Measurements from ENCODE around the gene LILRB5. TPM values are rescaled to one million over a fixed set of nuclear protein-coding genes. Genes with fewer than 3 reads are reported as not detected.
"Not testable (repeated sequence)": the region's sequence is repeated elsewhere in the genome, so short reads cannot be mapped to it uniquely, and the experiment has no call there.

LILRB5 gene
- total RNA-seq, 1 experiment from 2014 or later, result 0.05 TPM

GRCh38 chr19:54275951-54276350, 18.9 kb upstream of the LILRB5 start:
- Histone ChIP-seq H3K27ac (ENCODE audit: low read length) (no peak overlapping the region), H3K4me1 (ENCODE audit: control insufficient read depth, insufficient read depth, low read length) (no peaks in the 10 kb centered on the region), H3K9me3 (ENCODE audit: control insufficient read depth, insufficient read depth, low read depth, low read length) (no peaks in the 10 kb centered on the region), H3K27me3 (ENCODE audit: control insufficient read depth, insufficient read depth, low read length) (peaks cover 9% of the 10 kb centered on the region), H3K36me3 (ENCODE audit: control insufficient read depth, insufficient read depth, low read length) (no peaks in the 10 kb centered on the region), H3K4me3 (ENCODE audit: low read depth in 2 of 2, low read length in 2 of 2) (no peak overlapping the region)
- ATAC-seq (0 out of 2 replicates have a peak, but pooled peaks have one; percentile 11), DNase-seq (ENCODE audit: low read depth, low spot score) (no peak)
- TF ChIP-seq CTCF (IDR thresholded peaks at IDR 0.05), result no peak
- no peak for TF ChIP-seq POLR2AphosphoS5 (IDR thresholded peaks at IDR 0.05; ENCODE audit: low read depth, low read length)
- no peak for TF ChIP-seq REST (IDR thresholded peaks at IDR 0.05; ENCODE audit: insufficient read depth in 1 of 2, low read depth in 2 of 2, low read length in 1 of 2)
- TF ChIP-seq SIN3A (IDR thresholded peaks at IDR 0.05; ENCODE audit: borderline replicate concordance, insufficient read depth, low read depth, low read length), result no peak
- no peak for TF ChIP-seq TCF7L2 (IDR thresholded peaks at IDR 0.05; ENCODE audit: low read depth, low read length)
- in situ Hi-C loops (cut with HindIII; ENCODE audit: low pct_unique_long_range_greater_than_20kb, low sequenced_read_pairs), result no loop called here
- BruUV-seq (replicated peaks), result no TSS peak
- POLR2A ChIA-PET, result no interaction called here
- CTCF ChIA-PET, result no interaction called here
- intact Hi-C loops (cut with micrococcal nuclease; ENCODE audit: unreplicated experiment), result no loop called here

GRCh38 chr19:54274516-54274915, 17.4 kb upstream of the LILRB5 start:
- ATAC-seq; CTCF ChIA-PET; in situ Hi-C loops (cut with HindIII; ENCODE audit: low pct_unique_long_range_greater_than_20kb, low sequenced_read_pairs); H3K4me3 ChIP-seq (ENCODE audit: low read depth in 2 of 2, low read length in 2 of 2); intact Hi-C loops (cut with micrococcal nuclease; ENCODE audit: unreplicated experiment); H3K9me3 ChIP-seq (ENCODE audit: control insufficient read depth, insufficient read depth, low read depth, low read length); H3K36me3 ChIP-seq (ENCODE audit: control insufficient read depth, insufficient read depth, low read length); H3K27ac ChIP-seq (ENCODE audit: low read length); H3K4me1 ChIP-seq (ENCODE audit: control insufficient read depth, insufficient read depth, low read length); BruUV-seq (replicated peaks); DNase-seq (ENCODE audit: low read depth, low spot score): not testable (repeated sequence)
- POLR2A ChIA-PET, result interaction anchor here (0.6 kb wide), 1 partner anchor 156 kb away, joined by 3 read pairs; no protein-coding TSS in a partner anchor
- H3K27me3 ChIP-seq (ENCODE audit: control insufficient read depth, insufficient read depth, low read length), result peaks cover 21% of the 10 kb centered on the region

GRCh38 chr19:54273821-54274220, 16.7 kb upstream of the LILRB5 start:
- CTCF ChIA-PET, result no interaction called here
- DNase-seq (ENCODE audit: low read depth, low spot score) (no peak), ATAC-seq (no peak)
- no peak overlapping the region for H3K4me3 ChIP-seq (ENCODE audit: low read depth in 2 of 2, low read length in 2 of 2)
- intact Hi-C loops (cut with micrococcal nuclease; ENCODE audit: unreplicated experiment) (no loop called here), in situ Hi-C loops (cut with HindIII; ENCODE audit: low pct_unique_long_range_greater_than_20kb, low sequenced_read_pairs) (no loop called here)
- no peaks in the 10 kb centered on the region for H3K4me1 ChIP-seq (ENCODE audit: control insufficient read depth, insufficient read depth, low read length)
- POLR2A ChIA-PET, result interaction anchor here (0.6 kb wide), 1 partner anchor 157 kb away, joined by 3 read pairs; no protein-coding TSS in a partner anchor
- H3K9me3 ChIP-seq (ENCODE audit: control insufficient read depth, insufficient read depth, low read depth, low read length), result no peaks in the 10 kb centered on the region
- H3K27me3 ChIP-seq (ENCODE audit: control insufficient read depth, insufficient read depth, low read length), result peaks cover 27% of the 10 kb centered on the region
- no peak for TF ChIP-seq POLR2AphosphoS5 (IDR thresholded peaks at IDR 0.05; ENCODE audit: low read depth, low read length)
- no peak for TF ChIP-seq TCF7L2 (IDR thresholded peaks at IDR 0.05; ENCODE audit: low read depth, low read length)
- no peak for TF ChIP-seq SIN3A (IDR thresholded peaks at IDR 0.05; ENCODE audit: borderline replicate concordance, insufficient read depth, low read depth, low read length)
- no peak for TF ChIP-seq CTCF (IDR thresholded peaks at IDR 0.05)
- no peak for TF ChIP-seq REST (IDR thresholded peaks at IDR 0.05; ENCODE audit: insufficient read depth in 1 of 2, low read depth in 2 of 2, low read length in 1 of 2)
- BruUV-seq (replicated peaks), result no TSS peak
- H3K36me3 ChIP-seq (ENCODE audit: control insufficient read depth, insufficient read depth, low read length), result no peaks in the 10 kb centered on the region
- H3K27ac ChIP-seq (ENCODE audit: low read length), result no peak overlapping the region

GRCh38 chr19:54272181-54272580, 15.1 kb upstream of the LILRB5 start:
- BruUV-seq (replicated peaks); H3K4me1 ChIP-seq (ENCODE audit: control insufficient read depth, insufficient read depth, low read length); H3K36me3 ChIP-seq (ENCODE audit: control insufficient read depth, insufficient read depth, low read length); in situ Hi-C loops (cut with HindIII; ENCODE audit: low pct_unique_long_range_greater_than_20kb, low sequenced_read_pairs); intact Hi-C loops (cut with micrococcal nuclease; ENCODE audit: unreplicated experiment); CTCF ChIA-PET; H3K4me3 ChIP-seq (ENCODE audit: low read depth in 2 of 2, low read length in 2 of 2); POLR2A ChIA-PET; DNase-seq (ENCODE audit: low read depth, low spot score); H3K9me3 ChIP-seq (ENCODE audit: control insufficient read depth, insufficient read depth, low read depth, low read length); H3K27ac ChIP-seq (ENCODE audit: low read length); ATAC-seq: not testable (repeated sequence)
- peaks cover 39% of the 10 kb centered on the region for H3K27me3 ChIP-seq (ENCODE audit: control insufficient read depth, insufficient read depth, low read length)
